DOHH2 (cell line): ENCODE data around the gene KRTAP10-2.

Experiments used
- H3F3A ChIP-seq: fragments of 200-600 bp; sonication (generic), shearing (Covaris generic); 2 replicates; pipeline ENCODE4 v1.6.0; 2016; ENCODE audit warnings: antibody characterized with exemption, mild to moderate bottlenecking; ENCODE audit not compliant: control insufficient read depth, insufficient read depth
- H3K27ac ChIP-seq: fragments of 200-600 bp; sonication (generic); 2 replicates; pipeline ENCODE4 v1.5.1; 2014; ENCODE audit warnings: low read depth, mild to moderate bottlenecking, low read length, moderate library complexity
- H3K27me3 ChIP-seq: fragments of 200-600 bp; sonication (generic); 2 replicates; pipeline ENCODE4 v1.6.1; 2014; ENCODE audit warnings: mild to moderate bottlenecking, low read length, mixed read lengths; ENCODE audit not compliant: control insufficient read depth
- H3K36me3 ChIP-seq: fragments of 200-600 bp; sonication (generic); 2 replicates; pipeline ENCODE4 v1.6.1; 2014; ENCODE audit warnings: mild to moderate bottlenecking, low read length, moderate library complexity, mixed read lengths; ENCODE audit not compliant: control insufficient read depth
- H3K4me1 ChIP-seq: fragments of 200-600 bp; sonication (generic); 2 replicates; pipeline ENCODE4 v1.6.1; 2014; ENCODE audit warnings: mild to moderate bottlenecking, low read length, mixed read lengths; ENCODE audit not compliant: control insufficient read depth
- H3K4me2 ChIP-seq: fragments of 200-600 bp; sonication (generic); 2 replicates; pipeline ENCODE4 v1.6.0; 2014; ENCODE audit warnings: mild to moderate bottlenecking, low read length, moderate library complexity
- H3K4me3 ChIP-seq: fragments of 200-600 bp; sonication (generic); 2 replicates; pipeline ENCODE4 v1.5.1; 2014; ENCODE audit warnings: mild to moderate bottlenecking, low read length, mixed read lengths
- H3K79me2 ChIP-seq: fragments of 200-600 bp; sonication (generic); 2 replicates; pipeline ENCODE4 v1.6.1; 2014; ENCODE audit warnings: mild to moderate bottlenecking, low read length, mixed read lengths; ENCODE audit not compliant: control insufficient read depth
- H3K9me2 ChIP-seq: fragments of 200-600 bp; sonication (generic); replicated peaks from 2 replicates; pipeline ENCODE4 v1.6.1; 2014; ENCODE audit warnings: mild to moderate bottlenecking, low read length, mixed read lengths; ENCODE audit not compliant: control insufficient read depth
- H3K9me3 ChIP-seq: fragments of 200-600 bp; sonication (generic); 2 replicates; pipeline ENCODE4 v1.6.1; 2014; ENCODE audit warnings: antibody characterized with exemption, low read length, mixed read lengths; ENCODE audit not compliant: control insufficient read depth, insufficient read depth
- H4K20me1 ChIP-seq: fragments of 200-600 bp; sonication (generic); 2 replicates; pipeline ENCODE4 v1.6.0; 2014; ENCODE audit warnings: low read depth, mild to moderate bottlenecking, antibody characterized with exemption, low read length, moderate library complexity; ENCODE audit not compliant: control insufficient read depth, insufficient read depth
- CTCF ChIP-seq: fragments of 200-600 bp; sonication (generic); IDR thresholded peaks from one replicate; pipeline ENCODE4 v1.5.1; 2014; ENCODE audit warnings: antibody characterized with exemption, mild to moderate bottlenecking, low read depth, low read length; ENCODE audit not compliant: poor library complexity, severe bottlenecking
- EZH2phosphoT487 ChIP-seq: fragments of 200-600 bp; sonication (generic); IDR thresholded peaks from 2 replicates; pipeline ENCODE4 v1.6.1; 2017; ENCODE audit warnings: borderline replicate concordance, mild to moderate bottlenecking, antibody characterized with exemption, low read length, moderate library complexity, mixed read lengths

Gene KRTAP10-2

GRCh38 chr21:44508426-44508710 lies 42.9 kb downstream of the KRTAP10-2 start:
- no peak overlapping the region for H3K4me3 ChIP-seq
- H3K27ac ChIP-seq = no peak overlapping the region
- no peaks in the 10 kb centered on the region for H3K79me2 ChIP-seq
- H4K20me1 ChIP-seq = no peaks in the 10 kb centered on the region
- H3K4me2 ChIP-seq = no peak overlapping the region
- no peaks in the 10 kb centered on the region for H3K9me2 ChIP-seq
- H3K9me3 ChIP-seq = no peaks in the 10 kb centered on the region
- H3F3A ChIP-seq = no peaks in the 10 kb centered on the region
- no peaks in the 10 kb centered on the region for H3K36me3 ChIP-seq
- no peaks in the 10 kb centered on the region for H3K4me1 ChIP-seq
- TF ChIP-seq CTCF = no peak
- H3K27me3 ChIP-seq = no peaks in the 10 kb centered on the region

GRCh38 chr21:44507673-44508425 lies 43.5 kb downstream of the KRTAP10-2 start:
- Histone ChIP-seq H3K36me3 (no peaks in the 10 kb centered on the region), H3K9me2 (no peaks in the 10 kb centered on the region), H3K27ac (no peak overlapping the region), H3K79me2 (no peaks in the 10 kb centered on the region), H3K4me2 (no peak overlapping the region), H4K20me1 (no peaks in the 10 kb centered on the region), H3K27me3 (no peaks in the 10 kb centered on the region), H3F3A (no peaks in the 10 kb centered on the region), H3K9me3 (no peaks in the 10 kb centered on the region), H3K4me1 (no peaks in the 10 kb centered on the region), H3K4me3 (no peak overlapping the region)
- TF ChIP-seq CTCF (no peak), EZH2phosphoT487 (no peak)

GRCh38 chr21:44506279-44507255 lies 44.7 kb downstream of the KRTAP10-2 start:
- Histone ChIP-seq H4K20me1 (no peaks in the 10 kb centered on the region), H3K4me3 (no peak overlapping the region), H3K27me3 (no peaks in the 10 kb centered on the region), H3K36me3 (no peaks in the 10 kb centered on the region), H3K79me2 (no peaks in the 10 kb centered on the region), H3K4me1 (no peaks in the 10 kb centered on the region), H3K9me2 (no peaks in the 10 kb centered on the region), H3F3A (no peaks in the 10 kb centered on the region), H3K4me2 (no peak overlapping the region), H3K27ac (no peak overlapping the region), H3K9me3 (no peaks in the 10 kb centered on the region)
- TF ChIP-seq CTCF (no peak), EZH2phosphoT487 (no peak)
